ENCODE results near the gene WDR33.

The WDR33 gene

GRCh38 chr2:127673291-127674069, 137.5 kb downstream of the WDR33 start:
- TF ChIP-seq GATA3 (IDR thresholded peaks at IDR 0.05; ENCODE audit: low read depth, low read length) (no peak), GATA2 (IDR thresholded peaks at IDR 0.05; ENCODE audit: low read depth, low read length) (no peak)

- no peak for TF ChIP-seq GATA3 (IDR thresholded peaks at IDR 0.05; ENCODE audit: low read depth, low read length)
- TF ChIP-seq GATA2 (IDR thresholded peaks at IDR 0.05; ENCODE audit: low read depth, low read length), result no peak
These were observed 138.4 kb downstream of the WDR33 start for GRCh38 chr2:127672341-127673224.

DNA sequence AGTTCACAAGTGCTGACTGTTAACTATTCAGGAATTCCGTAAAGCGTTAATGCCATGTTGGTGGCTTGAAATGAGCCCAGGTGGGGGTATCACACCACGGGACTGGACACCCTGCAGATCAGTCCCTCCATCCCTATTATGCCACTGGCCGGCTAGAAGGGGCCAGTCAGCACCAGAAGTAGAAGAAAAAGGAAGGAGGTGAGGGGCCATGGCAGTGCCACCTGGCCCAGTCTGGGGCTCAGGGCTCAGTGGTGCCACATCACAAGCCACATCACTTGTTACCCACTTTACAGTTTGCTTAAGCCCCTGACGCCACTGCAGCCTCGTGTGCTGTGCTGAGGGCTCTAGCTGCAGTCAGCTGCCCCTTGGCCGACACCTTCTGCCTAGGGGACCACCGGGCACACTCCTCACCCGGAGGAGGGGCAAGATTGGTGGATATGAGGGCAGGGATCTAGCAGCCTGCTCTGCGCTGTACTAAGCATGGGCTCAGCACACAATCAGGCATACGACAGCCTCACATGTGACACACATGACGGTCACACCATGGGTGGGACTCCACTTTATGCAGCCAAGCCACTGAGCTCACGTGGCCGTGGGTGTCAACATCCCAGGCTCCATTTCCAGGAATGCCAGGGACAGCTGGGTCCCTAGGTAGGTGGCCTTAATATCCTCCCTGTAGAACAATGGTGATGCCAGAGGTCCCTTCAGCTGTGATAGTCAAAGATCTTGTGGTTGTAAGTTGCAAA, 139.2 kb downstream of the WDR33 start:
- TF ChIP-seq GATA3 (IDR thresholded peaks at IDR 0.05; ENCODE audit: low read depth, low read length) (no peak), GATA2 (IDR thresholded peaks at IDR 0.05; ENCODE audit: low read depth, low read length) (no peak)

DNA sequence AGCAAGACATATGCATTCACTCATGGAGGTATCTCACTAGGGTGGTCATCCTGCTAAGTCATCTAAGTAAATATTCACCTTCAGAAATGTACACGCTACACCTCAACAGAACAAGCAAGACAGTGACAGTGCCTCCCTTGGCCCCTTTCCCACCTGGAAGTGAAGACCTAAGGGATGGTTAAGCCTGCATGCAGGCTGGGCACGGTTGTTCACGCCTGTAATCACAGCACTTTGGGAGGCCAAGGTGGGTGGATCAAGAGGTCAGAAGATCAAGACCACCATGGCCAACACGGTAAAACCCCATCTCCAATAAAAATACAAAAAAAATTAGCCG, 140.0 kb downstream of the WDR33 start:
- TF ChIP-seq GATA3 (IDR thresholded peaks at IDR 0.05; ENCODE audit: low read depth, low read length), result no peak
- no peak for TF ChIP-seq GATA2 (IDR thresholded peaks at IDR 0.05; ENCODE audit: low read depth, low read length)

DNA sequence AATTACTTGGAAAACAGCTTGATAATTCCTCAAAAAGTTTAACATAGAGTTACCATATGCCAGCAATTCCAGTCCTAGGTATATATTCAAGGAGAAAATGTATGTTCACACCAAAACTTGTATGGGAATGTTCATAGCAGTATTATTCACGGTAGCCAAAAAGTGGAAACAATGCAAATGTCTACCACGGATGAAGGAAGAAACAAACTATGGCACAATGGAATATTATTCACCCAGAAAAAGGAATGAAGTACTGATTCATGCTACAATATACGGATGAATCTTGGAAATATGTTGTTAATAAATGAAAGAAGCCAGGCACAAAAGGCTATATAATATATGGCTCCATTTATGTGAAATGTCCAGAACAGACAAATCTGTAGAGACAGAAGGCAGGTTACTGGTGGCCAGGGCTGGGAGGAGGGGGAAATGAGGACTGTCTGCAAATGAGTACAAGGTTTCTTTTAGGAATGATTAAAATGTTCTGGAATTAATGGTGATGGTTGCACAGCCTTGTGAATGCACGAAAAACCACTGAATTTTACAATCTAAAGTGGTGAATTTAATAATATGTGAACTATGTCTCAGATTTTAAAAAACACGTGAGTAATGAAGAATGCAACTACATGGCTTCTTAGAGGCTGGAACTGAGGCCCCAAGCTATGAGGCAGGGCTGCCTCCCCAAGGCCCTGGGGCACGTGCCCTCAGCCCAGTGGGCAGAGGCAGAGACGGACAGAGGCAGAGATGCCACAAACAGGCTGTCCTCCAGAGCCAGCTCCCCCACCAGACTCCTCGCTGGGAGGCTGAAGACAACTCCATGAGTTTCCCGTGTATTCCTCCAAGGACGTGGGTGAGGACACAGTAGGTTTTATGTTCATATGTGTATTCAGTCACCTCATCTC, 140.7 kb downstream of the WDR33 start:
- TF ChIP-seq GATA3 (IDR thresholded peaks at IDR 0.05; ENCODE audit: low read depth, low read length) (no peak), GATA2 (IDR thresholded peaks at IDR 0.05; ENCODE audit: low read depth, low read length) (no peak)

GRCh38 chr2:127669056-127669455, 141.9 kb downstream of the WDR33 start:
- TF ChIP-seq GATA2 (IDR thresholded peaks at IDR 0.05; ENCODE audit: low read depth, low read length), result no peak

GRCh38 chr2:127665267-127665893, 145.6 kb downstream of the WDR33 start:
- no peak for TF ChIP-seq GATA3 (IDR thresholded peaks at IDR 0.05; ENCODE audit: low read depth, low read length)
- TF ChIP-seq GATA2 (IDR thresholded peaks at IDR 0.05; ENCODE audit: low read depth, low read length), result no peak

DNA sequence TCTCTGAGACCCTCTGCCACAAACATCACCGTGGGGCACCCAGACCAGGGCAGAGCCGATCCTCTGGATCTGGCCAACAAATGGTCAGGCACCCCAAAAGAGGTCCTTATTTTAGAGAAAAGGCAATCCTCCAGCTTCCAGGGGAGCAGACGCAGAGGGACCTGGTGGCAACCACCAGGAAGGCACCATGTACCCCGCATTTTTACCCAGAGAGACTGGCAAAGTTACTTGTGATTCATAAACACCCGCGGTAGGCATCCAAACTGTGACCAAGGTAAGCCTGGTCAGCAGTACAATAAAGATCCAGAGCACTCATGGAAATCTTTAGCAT, 146.1 kb downstream of the WDR33 start:
- TF ChIP-seq GATA2 (IDR thresholded peaks at IDR 0.05; ENCODE audit: low read depth, low read length) (no peak), GATA3 (IDR thresholded peaks at IDR 0.05; ENCODE audit: low read depth, low read length) (no peak)

- no peak for TF ChIP-seq GATA3 (IDR thresholded peaks at IDR 0.05; ENCODE audit: low read depth, low read length)
- TF ChIP-seq GATA2 (IDR thresholded peaks at IDR 0.05; ENCODE audit: low read depth, low read length), result no peak
These were observed 146.7 kb downstream of the WDR33 start for GRCh38 chr2:127664065-127664894.

DNA sequence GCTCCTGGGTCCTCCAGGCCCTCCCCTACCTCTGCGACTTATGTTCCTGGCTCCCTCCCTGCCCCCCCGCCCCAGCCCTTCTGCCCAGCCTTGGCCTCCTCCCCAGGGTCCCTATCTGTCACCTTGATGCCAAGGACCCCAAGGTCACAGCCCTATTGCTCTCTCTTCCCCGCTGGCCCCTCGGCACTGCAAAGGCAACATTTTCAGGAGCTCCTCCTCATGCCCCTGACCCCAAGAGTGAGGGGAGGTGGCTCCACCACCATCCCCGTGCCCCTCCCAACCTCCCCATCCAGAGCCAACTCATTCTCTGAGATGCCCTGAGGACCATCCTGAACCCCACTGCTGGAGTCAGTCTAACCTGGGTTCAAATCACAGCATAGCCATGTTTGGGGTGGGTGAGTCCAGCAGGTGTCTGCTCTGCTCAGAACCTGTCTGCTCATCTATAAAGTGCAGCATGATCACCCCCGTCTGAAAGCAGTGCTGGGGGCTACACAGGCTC, 147.4 kb downstream of the WDR33 start:
- TF ChIP-seq GATA3 (IDR thresholded peaks at IDR 0.05; ENCODE audit: low read depth, low read length) (no peak), GATA2 (IDR thresholded peaks at IDR 0.05; ENCODE audit: low read depth, low read length) (no peak)

DNA sequence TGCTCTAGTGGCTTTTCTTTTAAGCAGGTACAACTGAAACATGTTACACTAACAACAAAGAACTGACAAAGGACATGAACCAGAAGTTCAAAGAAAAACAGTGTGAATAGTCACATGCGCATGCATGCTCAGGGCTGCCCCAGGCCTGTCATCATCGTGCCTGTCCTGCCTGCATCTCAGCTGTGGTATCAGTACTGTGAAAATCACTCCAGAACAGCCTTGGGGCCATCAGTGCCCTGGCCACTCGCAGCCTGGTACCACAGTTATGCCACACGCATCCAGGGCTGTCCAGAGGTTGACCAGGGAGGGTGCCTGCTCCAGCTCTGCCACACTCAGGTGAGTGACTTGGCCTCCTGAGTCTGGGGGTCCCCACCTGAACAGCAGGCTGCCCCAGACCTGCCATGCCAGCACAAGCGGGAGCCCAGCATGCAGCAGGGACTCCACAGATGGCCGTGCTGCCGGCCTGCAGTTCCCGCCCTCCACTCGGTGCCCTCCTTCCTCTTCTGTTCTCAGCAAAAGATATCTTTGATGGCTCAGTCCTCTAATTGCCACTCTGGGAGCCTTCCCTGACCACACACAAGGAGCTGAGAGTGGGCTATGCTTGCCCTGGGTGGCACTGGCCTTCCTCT, 147.9 kb downstream of the WDR33 start:
- TF ChIP-seq GATA3 (IDR thresholded peaks at IDR 0.05; ENCODE audit: low read depth, low read length), result no peak
- no peak for TF ChIP-seq GATA2 (IDR thresholded peaks at IDR 0.05; ENCODE audit: low read depth, low read length)

All from SH-SY5Y (cell line).